Measurements from ENCODE around the gene RABIF. TPM values are rescaled to one million over a fixed set of nuclear protein-coding genes. Genes with fewer than 3 reads are reported as not detected.

Gene RABIF
- total and polyA plus RNA-seq, 10 of the 15 experiments (the other 5 are each of a cell fraction or from before 2014, with no cell fraction given), result 4.7 to 18.2 (median 8.8) TPM

- TF ChIP-seq CTCF (IDR thresholded peaks at IDR 0.05 in 2 of 3, conservative IDR thresholded peaks at IDR 0.05 in 1 of 3; ENCODE audit: control insufficient read depth in 2 of 3, extremely low read depth in 1 of 3, insufficient read depth in 1 of 3, low read depth in 3 of 3, low read length in 3 of 3) (peak; percentile 58 to 70 (median 65)), ESRRA (IDR thresholded peaks at IDR 0.05; ENCODE audit: low read length) (no peak), CHD1 (IDR thresholded peaks at IDR 0.05; ENCODE audit: low read depth, low read length) (no peak), CBFB (IDR thresholded peaks at IDR 0.05; ENCODE audit: low read depth) (no peak), STAT1 (conservative IDR thresholded peaks at IDR 0.05) (peak; percentile 60; the same call in 1 of the 2 replicates), RB1 (IDR thresholded peaks at IDR 0.05; ENCODE audit: borderline replicate concordance) (peak; percentile 91), RAD21 (IDR thresholded peaks at IDR 0.05; ENCODE audit: insufficient read depth, low read depth, low read length) (peak; percentile 37; the same call in 1 of the 2 replicates), RBBP5 (conservative IDR thresholded peaks at IDR 0.05) (no peak), FOXK2 (IDR thresholded peaks at IDR 0.05) (no peak), CEBPZ (IDR thresholded peaks at IDR 0.05; ENCODE audit: low read depth, low read length) (no peak), TBL1XR1 (IDR thresholded peaks at IDR 0.05; ENCODE audit: low read depth, low read length) (peak; percentile 89; the same call in 1 of the 2 replicates), TCF7 (IDR thresholded peaks at IDR 0.05; ENCODE audit: borderline replicate concordance) (no peak), SIX5 (IDR thresholded peaks at IDR 0.05; ENCODE audit: low read depth, low read length, severe bottlenecking) (peak; percentile 14), TAF1 (IDR thresholded peaks at IDR 0.05; ENCODE audit: borderline replicate concordance, low read depth, low read length) (peak; percentile 67; the same call in 1 of the 2 replicates), DPF2 (IDR thresholded peaks at IDR 0.05) (peak; percentile 88), IRF3 (IDR thresholded peaks at IDR 0.05) (no peak), ZNF592 (IDR thresholded peaks at IDR 0.05) (no peak)
Measured at GRCh38 chr1:202926581-202927491, 37.9 kb upstream of the RABIF start, which contains the start of gene KLHL12 (continued).

Measured in GM12878 (cell line).